ENCODE data around the gene ADK.
"Not testable (repeated sequence)": the region's sequence is repeated elsewhere in the genome, so short reads cannot be mapped to it uniquely, and the experiment has no call there.

The ADK gene

GRCh38 chr10:74140553-74140952, 10.5 kb upstream of the ADK start:
- no peak for DNase-seq (ENCODE audit: extremely low read depth in 1 of 2, low read depth in 1 of 2)

GRCh38 chr10:74145133-74145532, 5.9 kb upstream of the ADK start:
- no peak for DNase-seq (ENCODE audit: extremely low read depth in 1 of 2, low read depth in 1 of 2)

- not testable (repeated sequence) for DNase-seq (ENCODE audit: extremely low read depth in 1 of 2, low read depth in 1 of 2)
These were observed 4.0 kb upstream of the ADK start for GRCh38 chr10:74146980-74147379.

- DNase-seq (ENCODE audit: extremely low read depth in 1 of 2, low read depth in 1 of 2), result peak; percentile 59 to 63
These were observed 624 bp upstream of the ADK start, which contains the start of gene AP3M1 for GRCh38 chr10:74150204-74150989. AP3M1 (minus strand) TSS chr10:74150828; CDS start chr10:74138379, 12,449 bp downstream.

GRCh38 chr10:74151879-74152722, 1.1 kb downstream of the ADK start:
- no peak for DNase-seq (ENCODE audit: extremely low read depth in 1 of 2, low read depth in 1 of 2)

- no peak for DNase-seq (ENCODE audit: extremely low read depth in 1 of 2, low read depth in 1 of 2)
These were observed 2.1 kb downstream of the ADK start for GRCh38 chr10:74153123-74153522.

- DNase-seq (ENCODE audit: extremely low read depth in 1 of 2, low read depth in 1 of 2), result no peak
These were observed 2.7 kb downstream of the ADK start for GRCh38 chr10:74153676-74154075.

GRCh38 chr10:74156919-74157289, 5.9 kb downstream of the ADK start:
- no peak for DNase-seq (ENCODE audit: extremely low read depth in 1 of 2, low read depth in 1 of 2)

GRCh38 chr10:74160013-74160412, 9.0 kb downstream of the ADK start:
- no peak for DNase-seq (ENCODE audit: extremely low read depth in 1 of 2, low read depth in 1 of 2)

- no peak for DNase-seq (ENCODE audit: extremely low read depth in 1 of 2, low read depth in 1 of 2)
These were observed 12.5 kb downstream of the ADK start for GRCh38 chr10:74163319-74164068.

- no peak for DNase-seq (ENCODE audit: extremely low read depth in 1 of 2, low read depth in 1 of 2)
These were observed 13.9 kb downstream of the ADK start for GRCh38 chr10:74164716-74165529.

- no peak for DNase-seq (ENCODE audit: extremely low read depth in 1 of 2, low read depth in 1 of 2)
These were observed 14.5 kb downstream of the ADK start for GRCh38 chr10:74165530-74165901.

- DNase-seq (ENCODE audit: extremely low read depth in 1 of 2, low read depth in 1 of 2), result no peak
These were observed 16.4 kb downstream of the ADK start for GRCh38 chr10:74167443-74167842.

- DNase-seq (ENCODE audit: extremely low read depth in 1 of 2, low read depth in 1 of 2), result no peak
These were observed 20.6 kb downstream of the ADK start for GRCh38 chr10:74171625-74172024.

- DNase-seq (ENCODE audit: extremely low read depth in 1 of 2, low read depth in 1 of 2), result no peak
These were observed 23.5 kb downstream of the ADK start for GRCh38 chr10:74174521-74174920.

GRCh38 chr10:74175510-74176379, 24.7 kb downstream of the ADK start:
- no peak for DNase-seq (ENCODE audit: extremely low read depth in 1 of 2, low read depth in 1 of 2)

GRCh38 chr10:74176380-74177139, 25.5 kb downstream of the ADK start:
- DNase-seq (ENCODE audit: extremely low read depth in 1 of 2, low read depth in 1 of 2), result peak; percentile 89 to 92

- DNase-seq (ENCODE audit: extremely low read depth in 1 of 2, low read depth in 1 of 2), result no peak
These were observed 26.2 kb downstream of the ADK start for GRCh38 chr10:74177140-74177677.

Measured in activated CD8-positive, alpha-beta memory T cell treated with anti-CD3 and anti-CD28 coated beads for 1 hour (primary cell).